ENCODE measurements around the gene NOP14.
A peak's percentile ranks its signal among the peaks of the same experiment; 100 is the strongest.

The NOP14 gene

DNA sequence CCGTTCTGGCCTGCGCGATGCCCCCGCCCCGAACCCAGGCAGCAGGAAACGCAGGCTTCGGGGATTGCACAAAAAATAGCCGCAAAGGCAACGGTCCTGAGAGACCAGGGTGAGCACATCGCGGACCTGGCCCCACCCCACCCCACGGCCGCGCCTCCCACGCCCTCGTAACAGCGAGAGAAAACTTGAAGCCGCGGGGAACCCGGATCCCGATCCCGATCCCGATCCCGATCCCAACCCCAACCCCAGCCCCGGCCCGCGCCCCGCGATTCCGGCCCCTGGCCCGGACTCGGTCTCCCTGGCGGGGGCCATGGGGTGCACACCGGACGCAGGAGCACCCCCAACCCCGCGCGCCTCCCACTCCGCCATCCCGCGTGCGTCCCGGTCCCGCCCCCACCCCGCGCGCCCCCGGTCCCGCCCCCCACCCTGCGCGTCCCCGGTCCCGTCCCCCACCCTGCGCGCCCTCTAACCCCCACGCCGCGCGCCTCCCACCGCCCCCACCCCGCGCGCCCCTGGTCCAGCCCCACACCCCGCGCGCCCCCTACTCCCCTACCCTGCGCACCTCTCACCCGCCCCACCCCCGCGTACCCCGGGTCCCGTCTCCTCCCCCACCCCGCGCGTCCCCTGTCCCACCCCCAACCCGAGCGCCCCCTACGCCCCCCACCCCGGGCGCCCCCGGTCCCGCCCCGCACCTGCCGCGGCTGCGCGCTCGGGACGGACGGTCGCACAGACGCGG, 29.0 kb downstream of the NOP14 start:
- no peaks in the 10 kb centered on the region for H3K9me3 ChIP-seq (ENCODE audit: insufficient read depth, low read depth, low read length)
- H3K9ac ChIP-seq (ENCODE audit: low read depth, low read length) = peak overlapping the region; percentile 73
- 1% methylated on average over 52 of the region's 93 CpGs for WGBS
- H3K4me1 ChIP-seq (ENCODE audit: insufficient read depth, low read length) = 0 out of 2 replicates have a peak, but pooled peaks cover 7% of the 10 kb centered on the region
- H3K27ac ChIP-seq (ENCODE audit: low read depth, low read length) = no peak overlapping the region
- no peaks in the 10 kb centered on the region for H3K27me3 ChIP-seq (ENCODE audit: insufficient read depth, low read length)
- peak overlapping the region; percentile 74 for H3K4me3 ChIP-seq (ENCODE audit: low read length)
- H3K36me3 ChIP-seq (ENCODE audit: insufficient read depth, low read length) = peaks cover 60% of the 10 kb centered on the region

DNA sequence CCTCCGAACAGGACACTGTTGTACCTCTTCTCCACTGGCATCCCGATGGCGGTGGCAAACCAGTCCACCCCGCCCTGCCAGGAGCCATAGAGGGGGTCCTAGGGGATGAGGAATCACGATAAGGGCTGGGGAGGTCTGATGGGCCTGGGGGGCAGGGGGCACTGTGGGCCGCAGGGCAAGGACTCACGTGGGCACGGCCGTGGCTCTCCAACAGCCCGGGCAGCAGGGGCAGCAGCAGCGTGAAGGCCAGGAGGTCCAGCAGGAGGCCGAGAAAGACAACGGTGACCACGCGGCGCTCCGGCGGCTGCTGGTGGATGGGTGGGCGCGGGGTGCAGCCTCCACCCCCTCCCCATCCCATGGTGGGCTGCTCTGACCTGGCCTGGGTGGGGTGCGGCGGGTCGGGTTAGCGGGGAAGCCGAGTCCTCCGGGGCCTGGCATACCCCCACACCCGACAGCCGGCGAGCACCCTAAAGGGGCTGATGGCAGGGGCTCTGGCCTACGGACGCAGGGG, 29.6 kb downstream of the NOP14 start:
- H3K27me3 ChIP-seq (ENCODE audit: insufficient read depth, low read length) = no peaks in the 10 kb centered on the region
- H3K4me1 ChIP-seq (ENCODE audit: insufficient read depth, low read length) = 0 out of 2 replicates have a peak, but pooled peaks cover 7% of the 10 kb centered on the region
- H3K9me3 ChIP-seq (ENCODE audit: insufficient read depth, low read depth, low read length) = no peaks in the 10 kb centered on the region
- peaks cover 60% of the 10 kb centered on the region for H3K36me3 ChIP-seq (ENCODE audit: insufficient read depth, low read length)
- WGBS = 41% methylated on average over 25 of the region's 31 CpGs
- H3K27ac ChIP-seq (ENCODE audit: low read depth, low read length) = no peak overlapping the region
- H3K9ac ChIP-seq (ENCODE audit: low read depth, low read length) = peak overlapping the region; percentile 73
- peak overlapping the region; percentile 59 for H3K4me3 ChIP-seq (ENCODE audit: low read length)

DNA sequence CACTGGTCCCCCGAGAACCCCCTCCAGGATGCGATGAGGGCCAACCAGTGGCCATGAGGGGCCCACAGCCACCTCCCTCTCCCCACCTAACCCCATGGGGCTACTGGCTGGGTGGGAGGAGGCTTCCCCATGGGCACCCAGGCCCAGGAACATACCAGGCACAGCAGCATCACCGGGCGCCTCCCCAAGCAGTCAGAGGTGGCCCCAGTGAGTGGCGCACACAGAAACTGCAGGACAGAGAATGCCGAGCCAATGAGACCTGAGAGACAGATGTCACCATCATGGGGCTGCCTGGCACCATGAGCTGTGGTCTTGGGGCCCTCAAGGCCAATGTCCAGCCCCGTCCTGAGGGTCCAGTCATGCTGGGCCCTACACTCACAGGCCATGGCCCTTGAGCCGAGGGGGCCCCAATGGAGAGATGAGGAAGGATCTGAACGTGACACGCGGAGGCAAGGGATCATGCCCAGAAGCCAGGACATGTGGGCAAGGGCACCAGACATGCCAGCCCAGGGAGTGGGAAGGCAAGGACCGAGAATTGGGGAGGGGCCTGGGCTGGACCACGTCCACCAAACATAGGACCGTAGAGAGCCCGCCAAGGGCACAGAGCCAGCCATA, 30.1 kb downstream of the NOP14 start:
- H3K36me3 ChIP-seq (ENCODE audit: insufficient read depth, low read length) = peaks cover 60% of the 10 kb centered on the region
- 0 out of 2 replicates have a peak overlapping the region, but pooled peaks have one; percentile 17 for H3K9ac ChIP-seq (ENCODE audit: low read depth, low read length)
- 93% methylated on average over 15 of the region's 15 CpGs for WGBS

DNA sequence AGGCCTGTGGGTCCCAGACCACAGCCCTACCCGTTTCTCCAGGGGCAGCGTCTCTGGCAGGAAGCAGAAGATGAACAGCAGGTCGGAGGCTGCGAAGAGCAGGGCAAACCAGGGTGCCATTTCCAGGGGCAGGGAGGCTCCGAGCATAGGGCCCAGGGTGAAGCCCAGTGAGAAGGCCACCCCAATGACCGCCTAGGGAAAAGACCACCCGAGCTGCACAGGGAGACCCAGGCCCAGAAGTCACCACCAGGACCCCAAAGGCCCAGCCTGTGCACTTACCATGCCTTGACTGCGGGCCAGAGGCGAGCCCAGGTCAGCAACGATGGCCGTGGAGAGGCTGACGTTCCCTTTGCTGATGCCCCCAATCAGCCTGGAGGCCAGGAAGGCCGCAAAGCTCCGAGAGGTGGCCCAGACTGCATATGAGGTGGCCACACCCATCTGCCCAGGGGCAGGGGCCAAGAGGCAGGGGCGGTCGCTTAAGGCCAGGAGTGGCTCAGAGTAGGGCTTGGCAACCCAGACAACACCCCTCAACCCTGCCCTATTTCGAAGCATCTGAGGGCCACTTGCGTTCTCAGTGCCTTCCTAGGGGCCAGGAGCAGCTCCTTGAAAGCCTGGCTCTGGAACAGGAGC, 30.8 kb downstream of the NOP14 start:
- no peak overlapping the region for H3K27ac ChIP-seq (ENCODE audit: low read depth, low read length)
- 0 out of 2 replicates have a peak, but pooled peaks cover 7% of the 10 kb centered on the region for H3K4me1 ChIP-seq (ENCODE audit: insufficient read depth, low read length)
- peaks cover 60% of the 10 kb centered on the region for H3K36me3 ChIP-seq (ENCODE audit: insufficient read depth, low read length)
- no peaks in the 10 kb centered on the region for H3K9me3 ChIP-seq (ENCODE audit: insufficient read depth, low read depth, low read length)
- no peak overlapping the region for H3K4me3 ChIP-seq (ENCODE audit: low read length)
- no peak overlapping the region for H3K9ac ChIP-seq (ENCODE audit: low read depth, low read length)
- H3K27me3 ChIP-seq (ENCODE audit: insufficient read depth, low read length) = no peaks in the 10 kb centered on the region
- 93% methylated on average over 18 of the region's 18 CpGs for WGBS

More for the DNA sequence above, 30.1 kb downstream of the NOP14 start:
- no peaks in the 10 kb centered on the region for H3K27me3 ChIP-seq (ENCODE audit: insufficient read depth, low read length)
- no peaks in the 10 kb centered on the region for H3K9me3 ChIP-seq (ENCODE audit: insufficient read depth, low read depth, low read length)
- peak overlapping the region; percentile 59 for H3K4me3 ChIP-seq (ENCODE audit: low read length)
- 0 out of 2 replicates have a peak, but pooled peaks cover 7% of the 10 kb centered on the region for H3K4me1 ChIP-seq (ENCODE audit: insufficient read depth, low read length)
- no peak overlapping the region for H3K27ac ChIP-seq (ENCODE audit: low read depth, low read length)

DNA sequence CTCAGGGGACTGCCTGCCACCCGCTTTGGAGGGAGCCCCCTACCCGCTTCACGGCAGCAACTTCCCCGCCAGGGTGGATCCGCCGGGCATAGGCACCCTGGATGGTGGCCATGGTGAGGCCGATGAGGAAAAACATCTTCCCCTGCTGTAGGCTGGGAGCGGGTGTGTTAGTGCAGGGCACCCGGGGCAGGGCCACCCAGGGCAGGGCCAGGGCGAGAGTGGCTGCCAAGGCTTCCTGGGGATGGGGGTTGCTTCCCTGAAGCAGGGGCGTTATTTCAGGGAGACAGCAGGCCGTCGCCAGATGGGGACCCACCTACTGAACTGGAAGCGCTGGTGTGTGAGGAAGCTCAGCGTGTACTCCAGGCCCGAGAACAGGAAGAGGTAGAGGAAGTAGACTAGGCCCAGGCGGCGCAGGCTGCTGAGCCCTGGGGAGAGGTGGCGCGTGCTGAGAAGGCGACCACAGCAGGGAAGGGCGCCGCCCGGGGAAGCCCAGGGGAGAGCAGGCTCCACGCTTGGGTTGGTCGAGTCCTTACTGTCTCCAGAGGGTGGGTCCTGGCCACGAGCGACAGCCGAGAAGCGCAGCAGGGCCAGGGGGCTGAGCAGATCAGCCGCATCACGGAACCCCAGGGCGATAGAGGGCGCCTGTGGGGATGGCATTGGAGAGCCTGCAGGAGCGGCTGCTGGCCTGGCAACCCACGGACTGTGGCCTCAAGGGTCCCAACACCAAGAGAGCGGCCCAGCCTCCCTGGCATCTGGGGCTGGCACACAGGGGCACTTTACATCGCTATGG, 31.5 kb downstream of the NOP14 start:
- no peak overlapping the region for H3K9ac ChIP-seq (ENCODE audit: low read depth, low read length)
- no peaks in the 10 kb centered on the region for H3K27me3 ChIP-seq (ENCODE audit: insufficient read depth, low read length)
- no peak overlapping the region for H3K4me3 ChIP-seq (ENCODE audit: low read length)
- 0 out of 2 replicates have a peak, but pooled peaks cover 7% of the 10 kb centered on the region for H3K4me1 ChIP-seq (ENCODE audit: insufficient read depth, low read length)
- H3K9me3 ChIP-seq (ENCODE audit: insufficient read depth, low read depth, low read length) = no peaks in the 10 kb centered on the region
- peaks cover 60% of the 10 kb centered on the region for H3K36me3 ChIP-seq (ENCODE audit: insufficient read depth, low read length)
- 91% methylated on average over 38 of the region's 38 CpGs for WGBS
- no peak overlapping the region for H3K27ac ChIP-seq (ENCODE audit: low read depth, low read length)

DNA sequence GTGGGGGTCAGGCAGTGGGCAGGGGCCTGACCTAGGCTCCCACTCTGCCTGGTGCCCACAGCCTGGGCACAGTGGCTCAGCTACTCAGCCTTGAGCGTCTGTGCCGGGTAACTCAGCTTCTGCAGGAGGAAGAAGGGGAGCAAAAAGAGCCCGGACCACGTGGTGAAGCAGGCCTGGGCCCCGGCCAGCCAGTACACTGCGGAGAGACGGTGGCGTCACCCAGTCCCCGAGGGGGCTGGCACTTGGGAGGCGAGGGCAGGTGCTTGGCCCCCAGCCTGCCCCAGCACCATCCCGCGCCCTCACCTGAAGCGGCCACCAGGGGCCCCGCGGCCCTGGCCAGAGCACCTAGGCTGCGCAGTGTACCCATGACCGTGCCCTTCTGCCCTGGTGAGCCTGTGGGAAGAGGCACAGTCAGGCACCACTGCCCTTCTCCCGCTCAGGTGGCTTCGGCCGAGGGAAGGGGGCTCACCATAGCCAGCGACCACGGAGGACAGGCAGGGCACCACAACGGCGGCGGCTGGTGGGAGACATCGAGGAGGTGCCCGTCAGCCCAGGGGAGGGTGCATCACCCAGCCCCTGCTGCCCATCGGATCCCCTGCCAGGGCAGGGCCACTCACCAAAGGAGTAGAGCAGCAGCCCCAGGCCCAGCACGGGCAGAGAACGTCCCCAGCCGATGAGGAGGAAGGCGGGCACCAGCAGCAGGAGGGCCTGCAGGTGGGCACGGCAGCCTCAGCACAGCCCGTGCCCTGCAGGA, 32.3 kb downstream of the NOP14 start:
- H3K9me3 ChIP-seq (ENCODE audit: insufficient read depth, low read depth, low read length) = no peaks in the 10 kb centered on the region
- peaks cover 63% of the 10 kb centered on the region for H3K36me3 ChIP-seq (ENCODE audit: insufficient read depth, low read length)
- no peak overlapping the region for H3K4me3 ChIP-seq (ENCODE audit: low read length)
- 0 out of 2 replicates have a peak, but pooled peaks cover 5% of the 10 kb centered on the region for H3K4me1 ChIP-seq (ENCODE audit: insufficient read depth, low read length)
- no peak overlapping the region for H3K9ac ChIP-seq (ENCODE audit: low read depth, low read length)
- no peak overlapping the region for H3K27ac ChIP-seq (ENCODE audit: low read depth, low read length)
- no peaks in the 10 kb centered on the region for H3K27me3 ChIP-seq (ENCODE audit: insufficient read depth, low read length)
- WGBS = 93% methylated on average over 34 of the region's 34 CpGs

DNA sequence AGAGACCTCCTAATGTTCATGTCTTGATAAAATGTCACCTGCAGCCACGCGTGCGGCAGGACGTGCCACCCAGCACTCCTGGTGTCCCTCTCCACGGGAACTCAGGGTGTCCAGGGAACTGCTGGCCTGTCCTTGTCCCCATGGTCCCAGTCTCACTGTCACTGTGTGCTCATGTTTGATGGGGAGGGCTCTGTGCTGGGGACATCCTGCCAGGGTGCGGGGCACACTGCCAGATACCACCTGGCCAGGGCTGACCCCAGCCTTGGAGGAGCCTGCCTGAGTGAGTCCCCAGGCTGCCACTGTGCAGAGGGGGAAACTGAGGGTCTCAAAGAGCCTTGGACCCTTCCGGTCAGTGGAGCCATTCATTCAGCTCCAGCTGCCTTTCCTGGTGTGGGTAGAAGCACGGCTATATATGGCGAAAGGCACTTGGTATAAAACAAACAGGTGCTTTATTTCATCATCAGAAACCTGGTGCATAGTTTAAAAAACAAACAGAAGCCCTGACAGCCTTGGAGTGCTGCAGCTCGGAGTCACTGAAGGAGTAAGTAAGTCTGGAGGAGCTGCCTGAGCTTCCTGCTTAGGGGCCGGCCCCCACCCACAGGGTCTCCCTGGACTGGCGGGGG, 33.0 kb downstream of the NOP14 start:
- H3K9ac ChIP-seq (ENCODE audit: low read depth, low read length) = no peak overlapping the region
- 95% methylated on average over 12 of the region's 12 CpGs for WGBS
- no peak overlapping the region for H3K4me3 ChIP-seq (ENCODE audit: low read length)
- peaks cover 70% of the 10 kb centered on the region for H3K36me3 ChIP-seq (ENCODE audit: insufficient read depth, low read length)
- H3K27me3 ChIP-seq (ENCODE audit: insufficient read depth, low read length) = no peaks in the 10 kb centered on the region
- H3K4me1 ChIP-seq (ENCODE audit: insufficient read depth, low read length) = no peaks in the 10 kb centered on the region
- H3K9me3 ChIP-seq (ENCODE audit: insufficient read depth, low read depth, low read length) = no peaks in the 10 kb centered on the region
- no peak overlapping the region for H3K27ac ChIP-seq (ENCODE audit: low read depth, low read length)

DNA sequence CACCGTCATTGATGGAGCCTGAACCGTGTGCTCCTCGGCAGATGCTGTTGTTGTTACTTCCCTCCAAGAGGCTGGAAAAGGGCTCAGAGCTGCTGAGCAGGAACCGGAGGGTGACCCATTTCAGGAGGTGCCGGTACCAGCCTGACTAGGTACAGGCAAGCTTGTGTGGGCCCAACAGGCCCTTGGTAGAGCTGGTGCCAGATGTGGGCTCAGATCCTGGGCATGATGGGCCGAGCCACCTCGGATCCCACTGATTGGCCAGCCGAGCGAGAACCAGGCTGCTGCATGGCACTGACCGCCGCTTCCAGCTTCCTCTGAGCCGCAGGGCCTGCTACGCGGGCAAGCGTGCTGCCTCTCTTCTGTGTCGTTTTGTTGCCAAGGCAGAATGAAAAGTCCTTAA, 33.7 kb downstream of the NOP14 start:
- no peak overlapping the region for H3K4me3 ChIP-seq (ENCODE audit: low read length)
- H3K9me3 ChIP-seq (ENCODE audit: insufficient read depth, low read depth, low read length) = no peaks in the 10 kb centered on the region
- WGBS = 96% methylated on average over 16 of the region's 16 CpGs
- H3K4me1 ChIP-seq (ENCODE audit: insufficient read depth, low read length) = 0 out of 2 replicates have a peak, but pooled peaks cover under 1% of the 10 kb centered on the region
- H3K36me3 ChIP-seq (ENCODE audit: insufficient read depth, low read length) = peaks cover 76% of the 10 kb centered on the region
- no peaks in the 10 kb centered on the region for H3K27me3 ChIP-seq (ENCODE audit: insufficient read depth, low read length)
- no peak overlapping the region for H3K9ac ChIP-seq (ENCODE audit: low read depth, low read length)
- no peak overlapping the region for H3K27ac ChIP-seq (ENCODE audit: low read depth, low read length)

DNA sequence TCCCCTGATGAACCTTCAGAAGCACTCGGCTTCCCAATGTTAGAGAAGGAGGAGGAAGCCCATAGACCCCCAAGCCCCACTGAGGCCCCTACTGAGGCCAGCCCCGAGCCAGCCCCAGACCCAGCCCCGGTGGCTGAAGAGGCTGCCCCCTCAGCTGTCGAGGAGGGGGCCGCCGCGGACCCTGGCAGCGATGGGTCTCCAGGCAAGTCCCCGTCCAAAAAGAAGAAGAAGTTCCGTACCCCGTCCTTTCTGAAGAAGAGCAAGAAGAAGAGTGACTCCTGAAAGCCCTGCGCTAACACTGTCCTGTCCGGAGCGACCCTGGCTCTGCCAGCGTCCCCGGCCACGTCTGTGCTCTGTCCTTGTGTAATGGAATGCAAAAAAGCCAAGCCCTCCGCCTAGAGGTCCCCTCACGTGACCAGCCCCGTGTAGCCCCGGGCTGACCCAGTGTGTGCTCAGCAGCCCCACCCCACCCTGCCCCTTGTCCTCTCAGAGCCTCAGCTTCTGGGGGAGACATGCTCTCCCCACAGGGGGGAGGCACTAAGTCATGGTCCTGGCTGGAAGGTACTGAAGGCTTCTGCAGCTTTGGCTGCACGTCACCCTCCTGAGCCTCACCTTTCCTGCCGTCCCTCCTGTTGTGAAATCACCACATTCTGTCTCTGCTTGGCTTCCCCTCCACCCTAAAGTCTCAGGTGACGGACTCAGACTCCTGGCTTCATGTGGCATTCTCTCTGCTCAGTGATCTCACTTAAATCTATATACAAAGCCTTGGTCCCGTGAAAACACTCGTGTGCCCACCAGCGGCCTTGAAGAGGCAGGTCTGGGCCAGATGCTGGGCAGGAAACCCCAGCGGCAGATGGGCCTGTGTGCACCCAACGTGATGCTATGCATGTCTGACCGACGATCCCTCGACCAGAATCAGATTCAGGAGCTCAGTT, 34.7 kb downstream of the NOP14 start:
- no peaks in the 10 kb centered on the region for H3K27me3 ChIP-seq (ENCODE audit: insufficient read depth, low read length)
- H3K4me1 ChIP-seq (ENCODE audit: insufficient read depth, low read length) = peaks cover 10% of the 10 kb centered on the region; the same call in 1 of the 2 replicates
- H3K9ac ChIP-seq (ENCODE audit: low read depth, low read length) = no peak overlapping the region
- WGBS = 90% methylated on average over 32 of the region's 32 CpGs
- H3K36me3 ChIP-seq (ENCODE audit: insufficient read depth, low read length) = peaks cover 80% of the 10 kb centered on the region
- H3K9me3 ChIP-seq (ENCODE audit: insufficient read depth, low read depth, low read length) = no peaks in the 10 kb centered on the region
- H3K27ac ChIP-seq (ENCODE audit: low read depth, low read length) = no peak overlapping the region; the same call in 1 of the 2 replicates
- H3K4me3 ChIP-seq (ENCODE audit: low read length) = no peak overlapping the region
